ENCODE measurements around the gene PPP1R18. TPM values are rescaled to one million over a fixed set of nuclear protein-coding genes. Genes with fewer than 3 reads are reported as not detected.

Gene PPP1R18
- total and polyA plus RNA-seq, 9 of the 15 experiments (the other 6 are each of a cell fraction or from before 2014, with no cell fraction given) = 12.0 to 99.2 (median 42.6) TPM

DNA sequence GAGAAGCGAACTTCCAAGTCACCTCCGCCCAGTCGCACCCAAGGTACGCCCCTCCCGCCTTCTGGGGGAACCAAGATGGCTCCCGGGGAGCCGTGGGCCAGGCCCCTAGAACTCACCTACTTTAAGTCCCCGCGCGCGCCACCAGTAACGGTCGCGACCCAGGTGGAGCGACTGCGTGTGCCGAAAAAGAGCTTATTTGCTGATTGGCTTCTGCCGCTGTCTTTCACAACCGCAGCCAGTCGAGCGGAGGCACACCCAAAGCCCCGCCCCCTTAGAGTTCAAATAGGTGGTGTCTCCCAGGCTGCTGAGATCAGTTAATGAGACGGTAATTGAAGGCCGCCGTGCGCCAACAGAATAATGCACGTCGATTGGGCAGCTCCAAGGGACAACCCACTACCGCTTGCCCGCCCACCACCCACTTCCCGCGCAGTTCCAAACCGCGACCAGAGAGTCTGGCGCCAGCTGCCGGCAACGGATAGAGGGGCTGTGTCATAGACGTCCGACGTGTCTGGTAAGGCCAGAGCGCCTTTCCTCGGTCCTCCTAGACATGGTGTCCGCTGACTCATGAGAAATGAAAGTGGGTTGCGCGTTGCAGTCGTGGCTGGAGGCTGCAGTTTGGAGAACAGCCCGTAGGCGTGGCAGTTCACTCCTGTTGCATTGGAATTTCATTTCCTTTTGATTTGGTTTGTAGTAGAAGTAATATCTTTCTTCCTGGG lies 30.8 kb upstream of the PPP1R18 start, which contains the start of gene MDC1 (continued):
- TF ChIP-seq, protein P1, sequence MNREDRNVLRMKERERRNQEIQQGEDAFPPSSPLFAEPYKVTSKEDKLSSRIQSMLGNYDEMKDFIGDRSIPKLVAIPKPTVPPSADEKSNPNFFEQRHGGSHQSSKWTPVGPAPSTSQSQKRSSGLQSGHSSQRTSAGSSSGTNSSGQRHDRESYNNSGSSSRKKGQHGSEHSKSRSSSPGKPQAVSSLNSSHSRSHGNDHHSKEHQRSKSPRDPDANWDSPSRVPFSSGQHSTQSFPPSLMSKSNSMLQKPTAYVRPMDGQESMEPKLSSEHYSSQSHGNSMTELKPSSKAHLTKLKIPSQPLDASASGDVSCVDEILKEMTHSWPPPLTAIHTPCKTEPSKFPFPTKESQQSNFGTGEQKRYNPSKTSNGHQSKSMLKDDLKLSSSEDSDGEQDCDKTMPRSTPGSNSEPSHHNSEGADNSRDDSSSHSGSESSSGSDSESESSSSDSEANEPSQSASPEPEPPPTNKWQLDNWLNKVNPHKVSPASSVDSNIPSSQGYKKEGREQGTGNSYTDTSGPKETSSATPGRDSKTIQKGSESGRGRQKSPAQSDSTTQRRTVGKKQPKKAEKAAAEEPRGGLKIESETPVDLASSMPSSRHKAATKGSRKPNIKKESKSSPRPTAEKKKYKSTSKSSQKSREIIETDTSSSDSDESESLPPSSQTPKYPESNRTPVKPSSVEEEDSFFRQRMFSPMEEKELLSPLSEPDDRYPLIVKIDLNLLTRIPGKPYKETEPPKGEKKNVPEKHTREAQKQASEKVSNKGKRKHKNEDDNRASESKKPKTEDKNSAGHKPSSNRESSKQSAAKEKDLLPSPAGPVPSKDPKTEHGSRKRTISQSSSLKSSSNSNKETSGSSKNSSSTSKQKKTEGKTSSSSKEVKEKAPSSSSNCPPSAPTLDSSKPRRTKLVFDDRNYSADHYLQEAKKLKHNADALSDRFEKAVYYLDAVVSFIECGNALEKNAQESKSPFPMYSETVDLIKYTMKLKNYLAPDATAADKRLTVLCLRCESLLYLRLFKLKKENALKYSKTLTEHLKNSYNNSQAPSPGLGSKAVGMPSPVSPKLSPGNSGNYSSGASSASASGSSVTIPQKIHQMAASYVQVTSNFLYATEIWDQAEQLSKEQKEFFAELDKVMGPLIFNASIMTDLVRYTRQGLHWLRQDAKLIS (CRISPR knock-in tag; IDR thresholded peaks at IDR 0.05) = peak; percentile 97; the same call in 1 of the 2 replicates
- TF ChIP-seq, protein P2, sequence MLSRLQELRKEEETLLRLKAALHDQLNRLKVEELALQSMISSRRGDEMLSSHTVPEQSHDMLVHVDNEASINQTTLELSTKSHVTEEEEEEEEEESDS (CRISPR knock-in tag; IDR thresholded peaks at IDR 0.05) = no peak
- TF ChIP-seq ESRRB (CRISPR knock-in tag; IDR thresholded peaks at IDR 0.05; ENCODE audit: borderline replicate concordance) = no peak
- TF ChIP-seq, protein P3, sequence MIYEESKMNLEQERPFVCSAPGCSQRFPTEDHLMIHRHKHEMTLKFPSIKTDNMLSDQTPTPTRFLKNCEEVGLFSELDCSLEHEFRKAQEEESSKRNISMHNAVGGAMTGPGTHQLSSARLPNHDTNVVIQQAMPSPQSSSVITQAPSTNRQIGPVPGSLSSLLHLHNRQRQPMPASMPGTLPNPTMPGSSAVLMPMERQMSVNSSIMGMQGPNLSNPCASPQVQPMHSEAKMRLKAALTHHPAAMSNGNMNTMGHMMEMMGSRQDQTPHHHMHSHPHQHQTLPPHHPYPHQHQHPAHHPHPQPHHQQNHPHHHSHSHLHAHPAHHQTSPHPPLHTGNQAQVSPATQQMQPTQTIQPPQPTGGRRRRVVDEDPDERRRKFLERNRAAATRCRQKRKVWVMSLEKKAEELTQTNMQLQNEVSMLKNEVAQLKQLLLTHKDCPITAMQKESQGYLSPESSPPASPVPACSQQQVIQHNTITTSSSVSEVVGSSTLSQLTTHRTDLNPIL (CRISPR knock-in tag; IDR thresholded peaks at IDR 0.05) = no peak
- TF ChIP-seq, protein P4, sequence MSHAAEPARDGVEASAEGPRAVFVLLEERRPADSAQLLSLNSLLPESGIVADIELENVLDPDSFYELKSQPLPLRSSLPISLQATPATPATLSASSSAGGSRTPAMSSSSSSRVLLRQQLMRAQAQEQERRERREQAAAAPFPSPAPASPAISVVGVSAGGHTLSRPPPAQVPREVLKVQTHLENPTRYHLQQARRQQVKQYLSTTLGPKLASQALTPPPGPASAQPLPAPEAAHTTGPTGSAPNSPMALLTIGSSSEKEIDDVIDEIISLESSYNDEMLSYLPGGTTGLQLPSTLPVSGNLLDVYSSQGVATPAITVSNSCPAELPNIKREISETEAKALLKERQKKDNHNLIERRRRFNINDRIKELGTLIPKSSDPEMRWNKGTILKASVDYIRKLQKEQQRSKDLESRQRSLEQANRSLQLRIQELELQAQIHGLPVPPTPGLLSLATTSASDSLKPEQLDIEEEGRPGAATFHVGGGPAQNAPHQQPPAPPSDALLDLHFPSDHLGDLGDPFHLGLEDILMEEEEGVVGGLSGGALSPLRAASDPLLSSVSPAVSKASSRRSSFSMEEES (CRISPR knock-in tag; IDR thresholded peaks at IDR 0.05) = no peak
- TF ChIP-seq RAD51 (IDR thresholded peaks at IDR 0.05; ENCODE audit: borderline replicate concordance, low read depth) = 0 out of 2 replicates have a peak, but pooled peaks have one; percentile 29
- peak; percentile 89 for TF ChIP-seq SUPT5H (IDR thresholded peaks at IDR 0.05)
- TF ChIP-seq NUFIP1 (IDR thresholded peaks at IDR 0.05; ENCODE audit: partially characterized antibody) = peak; percentile 89
- no peak for TF ChIP-seq FOXJ3 (CRISPR knock-in tag; IDR thresholded peaks at IDR 0.05)
- TF ChIP-seq SETDB1 (IDR thresholded peaks at IDR 0.05; ENCODE audit: low read length) = peak; percentile 92
- no peak for TF ChIP-seq ZNF57 (CRISPR knock-in tag; IDR thresholded peaks at IDR 0.05)
- no peak for TF ChIP-seq TBP (optimal IDR thresholded peaks at IDR 0.05; ENCODE audit: low read depth, low read length)
- no peak for TF ChIP-seq MED1 (CRISPR knock-in tag; IDR thresholded peaks at IDR 0.05; ENCODE audit: borderline replicate concordance)
- TF ChIP-seq MYC (IDR thresholded peaks at IDR 0.05; ENCODE audit: low read depth, low read length) = peak; percentile 93
- TF ChIP-seq MYC (CRISPR knock-in tag; IDR thresholded peaks at IDR 0.05; ENCODE audit: borderline replicate concordance, low read depth) = peak; percentile 13; the same call in 1 of the 2 replicates
- TF ChIP-seq, protein P5, sequence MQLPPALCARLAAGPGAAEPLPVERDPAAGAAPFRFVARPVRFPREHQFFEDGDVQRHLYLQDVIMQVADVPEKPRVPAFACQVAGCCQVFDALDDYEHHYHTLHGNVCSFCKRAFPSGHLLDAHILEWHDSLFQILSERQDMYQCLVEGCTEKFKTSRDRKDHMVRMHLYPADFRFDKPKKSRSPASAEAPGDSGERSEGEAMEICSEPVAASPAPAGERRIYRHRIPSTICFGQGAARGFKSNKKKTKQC (CRISPR knock-in tag; IDR thresholded peaks at IDR 0.05) = peak; percentile 89; the same call in 1 of the 2 replicates
- peak; percentile 97 for TF ChIP-seq CBFB (CRISPR knock-in tag; IDR thresholded peaks at IDR 0.05)
- TF ChIP-seq ZNF75A (CRISPR knock-in tag; IDR thresholded peaks at IDR 0.05) = no peak; the same call in 1 of the 2 replicates
- no peak for TF ChIP-seq HNRNPL (IDR thresholded peaks at IDR 0.05; ENCODE audit: low read depth, low read length)
- peak; percentile 58; the same call in 1 of the 2 replicates for TF ChIP-seq KLF13 (tag; IDR thresholded peaks at IDR 0.05; ENCODE audit: borderline replicate concordance, low read depth)
- TF ChIP-seq RBFOX2 (IDR thresholded peaks at IDR 0.05; ENCODE audit: low read depth, low read length) = peak; percentile 92
